ENCODE measurements around the gene NDUFS6. TPM values are rescaled to one million over a fixed set of nuclear protein-coding genes. Genes with fewer than 3 reads are reported as not detected.

The NDUFS6 gene
- total and polyA plus RNA-seq, 4 donors = 18.0 to 67.9 (median 39.6) TPM

DNA sequence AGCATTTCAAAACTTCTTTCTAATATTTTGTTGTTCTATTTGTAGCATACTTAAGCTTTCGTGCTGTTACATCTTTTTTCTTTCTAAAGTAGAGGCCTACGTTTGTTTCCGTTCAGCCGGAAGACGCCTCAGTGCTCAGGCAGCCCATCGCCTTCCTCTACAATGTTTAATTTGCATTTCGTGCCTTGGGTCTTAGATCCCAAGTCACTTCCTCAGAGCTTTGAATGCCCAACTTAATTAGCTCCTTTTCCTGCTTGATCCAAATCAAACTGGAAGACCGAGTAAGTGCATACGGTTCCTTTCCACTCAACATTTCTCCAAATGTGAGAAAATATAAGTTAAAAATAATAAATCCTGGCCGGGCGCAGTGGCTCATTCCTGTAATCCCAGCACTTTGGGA, 44.7 kb upstream of the NDUFS6 start:
- DNase-seq (no peak), ATAC-seq (ENCODE audit: insufficient read depth, low FRiP score) (no peak)
- TF ChIP-seq, protein P1, sequence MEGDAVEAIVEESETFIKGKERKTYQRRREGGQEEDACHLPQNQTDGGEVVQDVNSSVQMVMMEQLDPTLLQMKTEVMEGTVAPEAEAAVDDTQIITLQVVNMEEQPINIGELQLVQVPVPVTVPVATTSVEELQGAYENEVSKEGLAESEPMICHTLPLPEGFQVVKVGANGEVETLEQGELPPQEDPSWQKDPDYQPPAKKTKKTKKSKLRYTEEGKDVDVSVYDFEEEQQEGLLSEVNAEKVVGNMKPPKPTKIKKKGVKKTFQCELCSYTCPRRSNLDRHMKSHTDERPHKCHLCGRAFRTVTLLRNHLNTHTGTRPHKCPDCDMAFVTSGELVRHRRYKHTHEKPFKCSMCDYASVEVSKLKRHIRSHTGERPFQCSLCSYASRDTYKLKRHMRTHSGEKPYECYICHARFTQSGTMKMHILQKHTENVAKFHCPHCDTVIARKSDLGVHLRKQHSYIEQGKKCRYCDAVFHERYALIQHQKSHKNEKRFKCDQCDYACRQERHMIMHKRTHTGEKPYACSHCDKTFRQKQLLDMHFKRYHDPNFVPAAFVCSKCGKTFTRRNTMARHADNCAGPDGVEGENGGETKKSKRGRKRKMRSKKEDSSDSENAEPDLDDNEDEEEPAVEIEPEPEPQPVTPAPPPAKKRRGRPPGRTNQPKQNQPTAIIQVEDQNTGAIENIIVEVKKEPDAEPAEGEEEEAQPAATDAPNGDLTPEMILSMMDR (IDR thresholded peaks at IDR 0.05; ENCODE audit: control extremely low read depth, extremely low read depth) = no peak
- no peaks in the 10 kb centered on the region for H3K36me3 ChIP-seq (ENCODE audit: control insufficient read depth in 4 of 4, insufficient read depth in 4 of 4, low read length in 4 of 4)
- WGBS, 2 donors = 56 to 60% methylated on average over 11 of the region's 11 CpGs
- H3K9ac ChIP-seq (ENCODE audit: insufficient read depth in 1 of 2, low read length in 2 of 2) = no peak overlapping the region
- H3K4me3 ChIP-seq = no peak overlapping the region
- no peaks in the 10 kb centered on the region for H3K4me1 ChIP-seq (ENCODE audit: control insufficient read depth in 5 of 5, insufficient read depth in 5 of 5, low read length in 5 of 5)
- no peak overlapping the region for H3K27ac ChIP-seq (ENCODE audit: low read depth in 1 of 2, low read length in 1 of 2)
- peaks cover 0 to 6% (median 0%) of the 10 kb centered on the region in 4 donors for H3K9me3 ChIP-seq (ENCODE audit: control insufficient read depth in 4 of 4, insufficient read depth in 3 of 4, low read length in 3 of 4)
- H3K27me3 ChIP-seq (ENCODE audit: control insufficient read depth in 3 of 3, insufficient read depth in 3 of 3, low read length in 2 of 3) = peaks cover 0 to 4% (median 2%) of the 10 kb centered on the region in 3 donors

DNA sequence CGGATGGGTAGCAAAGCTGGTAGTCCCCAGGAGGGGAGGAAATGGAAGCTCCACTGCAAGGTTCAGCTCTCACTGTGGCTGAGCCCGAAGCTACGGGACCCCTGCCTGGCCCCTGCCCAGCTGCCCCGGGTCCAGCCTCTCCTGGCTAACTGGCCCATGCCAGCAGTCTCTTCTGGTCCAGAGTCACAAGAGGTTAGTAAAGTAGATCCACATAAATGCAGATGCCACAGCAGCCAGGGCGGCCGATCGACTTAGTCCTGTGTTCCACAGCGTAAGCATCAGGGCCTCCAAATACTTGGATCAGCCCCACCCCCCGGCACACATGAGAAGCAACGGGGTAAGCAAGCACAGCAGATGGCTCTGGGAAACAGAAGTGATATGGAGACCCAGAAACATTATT, 43.7 kb upstream of the NDUFS6 start:
- ATAC-seq (ENCODE audit: insufficient read depth, low FRiP score) (no peak), DNase-seq (no peak)
- WGBS, 2 donors = 89% methylated on average over 10 of the region's 10 CpGs
- no peak overlapping the region for H3K9ac ChIP-seq (ENCODE audit: insufficient read depth in 1 of 2, low read length in 2 of 2)
- no peaks in the 10 kb centered on the region for H3K4me1 ChIP-seq (ENCODE audit: control insufficient read depth in 5 of 5, insufficient read depth in 5 of 5, low read length in 5 of 5)
- TF ChIP-seq, protein P1 (IDR thresholded peaks at IDR 0.05; ENCODE audit: control extremely low read depth, extremely low read depth) = no peak
- no peak overlapping the region for H3K27ac ChIP-seq (ENCODE audit: low read depth in 1 of 2, low read length in 1 of 2)
- no peaks in the 10 kb centered on the region for H3K36me3 ChIP-seq (ENCODE audit: control insufficient read depth in 4 of 4, insufficient read depth in 4 of 4, low read length in 4 of 4)
- H3K27me3 ChIP-seq (ENCODE audit: control insufficient read depth in 3 of 3, insufficient read depth in 3 of 3, low read length in 2 of 3) = peaks cover 0 to 4% (median 0%) of the 10 kb centered on the region in 3 donors
- H3K4me3 ChIP-seq = no peak overlapping the region
- H3K9me3 ChIP-seq (ENCODE audit: control insufficient read depth in 4 of 4, insufficient read depth in 3 of 4, low read length in 3 of 4) = peaks cover 0 to 6% (median 0%) of the 10 kb centered on the region in 4 donors

DNA sequence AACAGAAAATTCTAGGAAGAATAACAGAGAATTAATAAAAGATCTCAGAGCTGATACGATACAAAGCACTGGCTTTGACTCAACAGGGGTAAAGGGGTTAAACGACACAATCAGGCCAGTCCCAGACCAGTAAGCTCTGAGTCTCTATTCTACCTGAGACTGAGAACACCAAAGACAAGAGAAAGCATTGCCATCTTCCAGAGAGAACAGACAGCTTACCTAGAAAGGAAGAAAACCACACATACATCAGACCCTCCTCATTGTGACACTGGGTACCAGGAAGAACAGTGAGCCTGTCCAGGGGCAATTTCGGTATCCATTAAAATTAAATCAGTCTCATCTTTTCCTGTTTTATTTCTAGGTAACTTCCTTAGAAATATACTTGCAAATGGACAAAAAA, 42.6 kb upstream of the NDUFS6 start:
- no peak overlapping the region for H3K27ac ChIP-seq (ENCODE audit: low read depth in 1 of 2, low read length in 1 of 2)
- no peak overlapping the region for H3K9ac ChIP-seq (ENCODE audit: insufficient read depth in 1 of 2, low read length in 2 of 2)
- peaks cover 0 to 3% (median 0%) of the 10 kb centered on the region in 5 donors for H3K4me1 ChIP-seq (ENCODE audit: control insufficient read depth in 5 of 5, insufficient read depth in 5 of 5, low read length in 5 of 5)
- H3K27me3 ChIP-seq (ENCODE audit: control insufficient read depth in 3 of 3, insufficient read depth in 3 of 3, low read length in 2 of 3) = peaks cover 0 to 4% (median 0%) of the 10 kb centered on the region in 3 donors
- ATAC-seq (ENCODE audit: insufficient read depth, low FRiP score) = no peak
- TF ChIP-seq, protein P1 (IDR thresholded peaks at IDR 0.05; ENCODE audit: control extremely low read depth, extremely low read depth) = no peak
- no peak overlapping the region for H3K4me3 ChIP-seq
- H3K36me3 ChIP-seq (ENCODE audit: control insufficient read depth in 4 of 4, insufficient read depth in 4 of 4, low read length in 4 of 4) = no peaks in the 10 kb centered on the region
- DNase-seq = no peak
- peaks cover 0 to 6% (median 0%) of the 10 kb centered on the region in 4 donors for H3K9me3 ChIP-seq (ENCODE audit: control insufficient read depth in 4 of 4, insufficient read depth in 3 of 4, low read length in 3 of 4)
- WGBS, 2 donors = 72 to 87% methylated on average over 3 of the region's 3 CpGs
